Measurements from ENCODE around the gene HES2.

Gene HES2

DNA sequence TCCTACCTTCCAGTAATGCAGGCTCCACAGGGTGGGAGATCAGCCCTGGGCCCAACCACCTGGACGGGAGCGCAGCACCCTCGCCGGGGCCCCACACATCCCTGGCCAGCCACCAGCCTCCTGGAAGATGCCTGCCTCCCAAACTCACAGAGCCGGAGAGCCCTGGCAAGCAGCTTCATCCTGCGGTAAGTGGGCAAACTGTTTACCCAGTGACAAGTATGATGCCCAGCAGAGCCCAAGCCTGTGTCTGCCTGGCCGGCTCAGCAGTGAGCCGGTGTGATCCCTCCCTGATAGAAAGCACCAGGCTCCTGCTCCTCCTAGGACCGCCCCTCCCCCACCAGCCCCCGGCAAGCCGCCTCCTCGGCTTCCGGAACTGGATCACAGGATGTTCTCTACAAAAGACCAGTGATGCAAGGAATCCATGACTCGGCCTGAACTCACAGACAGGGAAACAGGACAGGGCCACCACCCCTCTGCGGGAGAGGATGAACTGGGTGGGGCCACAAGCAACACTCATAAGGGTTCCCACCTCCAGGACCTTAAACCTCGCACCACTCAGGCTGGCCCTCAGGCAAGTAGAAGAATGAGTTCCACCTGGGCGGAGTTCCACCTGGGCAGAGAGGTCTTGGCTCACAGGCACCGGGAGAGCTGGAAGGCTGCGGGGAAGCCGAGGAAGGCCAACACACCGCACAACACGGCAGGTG is 34.1 kb downstream of the HES2 start:
- H3K36me3 ChIP-seq (ENCODE audit: control insufficient read depth, insufficient read depth, low read length) = no peaks in the 10 kb centered on the region
- H3K4me3 ChIP-seq (replicated peaks; ENCODE audit: low read depth, low read length) = no peak overlapping the region
- no peak for DNase-seq (ENCODE audit: extremely low read depth, insufficient read length)
- TF ChIP-seq, protein P1, sequence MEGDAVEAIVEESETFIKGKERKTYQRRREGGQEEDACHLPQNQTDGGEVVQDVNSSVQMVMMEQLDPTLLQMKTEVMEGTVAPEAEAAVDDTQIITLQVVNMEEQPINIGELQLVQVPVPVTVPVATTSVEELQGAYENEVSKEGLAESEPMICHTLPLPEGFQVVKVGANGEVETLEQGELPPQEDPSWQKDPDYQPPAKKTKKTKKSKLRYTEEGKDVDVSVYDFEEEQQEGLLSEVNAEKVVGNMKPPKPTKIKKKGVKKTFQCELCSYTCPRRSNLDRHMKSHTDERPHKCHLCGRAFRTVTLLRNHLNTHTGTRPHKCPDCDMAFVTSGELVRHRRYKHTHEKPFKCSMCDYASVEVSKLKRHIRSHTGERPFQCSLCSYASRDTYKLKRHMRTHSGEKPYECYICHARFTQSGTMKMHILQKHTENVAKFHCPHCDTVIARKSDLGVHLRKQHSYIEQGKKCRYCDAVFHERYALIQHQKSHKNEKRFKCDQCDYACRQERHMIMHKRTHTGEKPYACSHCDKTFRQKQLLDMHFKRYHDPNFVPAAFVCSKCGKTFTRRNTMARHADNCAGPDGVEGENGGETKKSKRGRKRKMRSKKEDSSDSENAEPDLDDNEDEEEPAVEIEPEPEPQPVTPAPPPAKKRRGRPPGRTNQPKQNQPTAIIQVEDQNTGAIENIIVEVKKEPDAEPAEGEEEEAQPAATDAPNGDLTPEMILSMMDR (IDR thresholded peaks at IDR 0.05; ENCODE audit: insufficient read depth, low read length, poor library complexity, severe bottlenecking) = no peak
- no peaks in the 10 kb centered on the region for H3K27me3 ChIP-seq (replicated peaks; ENCODE audit: control insufficient read depth, insufficient read depth, low read length)

DNA sequence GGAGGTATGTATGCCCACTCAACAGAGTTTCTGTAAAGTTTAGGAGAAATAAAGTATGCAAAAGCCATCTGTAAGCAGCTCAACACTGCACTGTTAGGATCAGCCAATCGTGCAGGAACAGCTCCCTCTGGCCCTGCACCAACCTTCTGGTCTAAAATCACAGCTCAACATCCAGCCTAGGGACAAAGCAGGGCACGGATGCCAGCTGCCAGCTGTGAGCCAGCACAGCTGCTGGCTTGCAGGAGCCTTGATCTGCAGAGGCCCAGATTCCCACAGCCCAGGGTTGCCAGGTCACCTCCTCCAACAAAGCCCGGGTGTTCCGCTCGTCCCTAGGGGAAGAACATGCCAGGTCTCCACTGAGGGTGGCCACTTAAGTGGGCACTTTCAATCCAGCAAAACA is 34.8 kb downstream of the HES2 start:
- H3K36me3 ChIP-seq (ENCODE audit: control insufficient read depth, insufficient read depth, low read length) = no peaks in the 10 kb centered on the region
- H3K27me3 ChIP-seq (replicated peaks; ENCODE audit: control insufficient read depth, insufficient read depth, low read length) = no peaks in the 10 kb centered on the region
- no peak for DNase-seq (ENCODE audit: extremely low read depth, insufficient read length)
- TF ChIP-seq, protein P1 (IDR thresholded peaks at IDR 0.05; ENCODE audit: insufficient read depth, low read length, poor library complexity, severe bottlenecking) = no peak
- no peak overlapping the region for H3K4me3 ChIP-seq (replicated peaks; ENCODE audit: low read depth, low read length)

DNA sequence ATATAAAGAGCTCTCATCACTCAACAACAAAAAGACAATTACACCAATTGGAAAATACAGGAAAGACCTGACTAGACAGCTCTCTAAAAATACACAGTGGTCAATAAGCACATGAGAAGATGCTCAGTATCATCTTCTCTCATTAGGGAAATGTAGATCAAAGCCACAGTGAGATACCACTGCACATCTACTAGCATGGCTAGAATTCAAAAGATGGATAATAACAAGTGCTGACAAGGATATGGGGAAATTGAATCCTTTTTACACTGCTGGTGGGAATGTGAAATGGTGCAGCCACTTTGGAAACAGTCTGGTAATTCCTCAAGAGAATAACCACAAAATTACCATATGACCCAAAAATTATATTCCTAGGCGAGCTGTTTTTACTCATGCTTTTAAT is 35.6 kb downstream of the HES2 start:
- no peak for DNase-seq (ENCODE audit: extremely low read depth, insufficient read length)
- H3K4me3 ChIP-seq (replicated peaks; ENCODE audit: low read depth, low read length) = no peak overlapping the region
- TF ChIP-seq, protein P1 (IDR thresholded peaks at IDR 0.05; ENCODE audit: insufficient read depth, low read length, poor library complexity, severe bottlenecking) = no peak

DNA sequence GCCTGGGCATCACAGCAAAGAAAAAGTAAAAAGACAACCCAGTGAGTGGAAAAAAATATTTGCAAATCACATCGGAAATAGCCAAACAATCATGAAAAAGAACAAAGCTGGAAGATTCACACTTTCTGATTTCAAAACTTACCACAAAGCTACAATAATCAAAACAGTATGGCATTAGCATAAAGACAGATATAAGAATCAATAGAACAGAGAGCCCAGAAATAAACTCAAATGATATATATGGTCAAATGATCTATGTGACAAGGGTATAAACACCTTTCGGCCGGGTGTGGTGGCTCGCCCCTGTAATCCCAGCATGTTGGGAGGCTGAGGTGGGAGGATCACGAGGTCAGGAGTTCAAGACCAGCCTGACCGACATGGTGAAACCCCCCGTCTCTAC is 39.7 kb downstream of the HES2 start:
- no peaks in the 10 kb centered on the region for H3K36me3 ChIP-seq (ENCODE audit: control insufficient read depth, insufficient read depth, low read length)
- DNase-seq (ENCODE audit: extremely low read depth, insufficient read length) = no peak
- H3K4me3 ChIP-seq (replicated peaks; ENCODE audit: low read depth, low read length) = no peak overlapping the region
- TF ChIP-seq, protein P1 (IDR thresholded peaks at IDR 0.05; ENCODE audit: insufficient read depth, low read length, poor library complexity, severe bottlenecking) = no peak
- no peaks in the 10 kb centered on the region for H3K27me3 ChIP-seq (replicated peaks; ENCODE audit: control insufficient read depth, insufficient read depth, low read length)

More for the DNA sequence above, 35.6 kb downstream of the HES2 start:
- Histone ChIP-seq H3K27me3 (replicated peaks; ENCODE audit: control insufficient read depth, insufficient read depth, low read length) (no peaks in the 10 kb centered on the region), H3K36me3 (ENCODE audit: control insufficient read depth, insufficient read depth, low read length) (no peaks in the 10 kb centered on the region)

DNA sequence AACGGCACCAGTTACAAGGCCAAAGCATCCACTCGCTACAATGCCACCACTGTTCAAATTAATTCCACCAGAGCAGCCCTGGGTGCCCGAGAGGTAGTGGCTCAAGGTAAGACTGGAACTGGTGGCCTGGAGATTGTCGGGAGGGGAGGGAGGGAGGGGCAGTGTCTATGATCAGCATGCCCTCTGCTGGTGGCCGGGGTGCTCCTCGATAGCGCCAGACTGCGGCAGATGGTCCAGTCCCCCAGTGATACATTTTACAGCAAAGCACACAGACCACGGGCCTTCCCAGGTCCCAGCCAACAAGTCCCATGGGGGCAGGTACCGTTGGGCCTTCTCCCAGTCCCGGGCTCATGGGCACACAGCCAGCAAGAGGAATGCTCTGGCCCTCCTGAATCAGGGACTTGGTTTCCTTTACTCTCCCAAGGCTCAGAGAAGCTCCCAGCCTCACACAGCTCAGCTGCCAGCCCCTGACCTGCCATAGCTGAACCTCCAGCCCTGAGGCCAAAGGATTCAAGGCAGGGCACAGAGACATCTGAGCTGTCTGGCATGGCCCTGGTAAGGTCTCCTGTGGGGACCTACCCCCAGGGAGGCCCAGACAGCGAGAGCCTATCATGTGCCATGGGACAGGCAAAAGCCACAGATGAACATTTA is 41.5 kb downstream of the HES2 start:
- DNase-seq (ENCODE audit: extremely low read depth, insufficient read length) = no peak
- Histone ChIP-seq H3K4me3 (replicated peaks; ENCODE audit: low read depth, low read length) (no peak overlapping the region), H3K27me3 (replicated peaks; ENCODE audit: control insufficient read depth, insufficient read depth, low read length) (no peaks in the 10 kb centered on the region), H3K36me3 (ENCODE audit: control insufficient read depth, insufficient read depth, low read length) (no peaks in the 10 kb centered on the region)
- TF ChIP-seq, protein P1 (IDR thresholded peaks at IDR 0.05; ENCODE audit: insufficient read depth, low read length, poor library complexity, severe bottlenecking) = no peak

Measured in GM06990 (cell line).